Ramos (cell line): ENCODE data around the gene TMEM132D.

Experiments
- in situ Hi-C: fragments of 300-500 bp; cut with MboI; formaldehyde crosslinking; loops from one replicate; pipeline ENCODE4 v1.14.3; 2022; ENCODE audit warnings: low sequenced_read_pairs; ENCODE audit not compliant: unreplicated experiment

TMEM132D gene

DNA sequence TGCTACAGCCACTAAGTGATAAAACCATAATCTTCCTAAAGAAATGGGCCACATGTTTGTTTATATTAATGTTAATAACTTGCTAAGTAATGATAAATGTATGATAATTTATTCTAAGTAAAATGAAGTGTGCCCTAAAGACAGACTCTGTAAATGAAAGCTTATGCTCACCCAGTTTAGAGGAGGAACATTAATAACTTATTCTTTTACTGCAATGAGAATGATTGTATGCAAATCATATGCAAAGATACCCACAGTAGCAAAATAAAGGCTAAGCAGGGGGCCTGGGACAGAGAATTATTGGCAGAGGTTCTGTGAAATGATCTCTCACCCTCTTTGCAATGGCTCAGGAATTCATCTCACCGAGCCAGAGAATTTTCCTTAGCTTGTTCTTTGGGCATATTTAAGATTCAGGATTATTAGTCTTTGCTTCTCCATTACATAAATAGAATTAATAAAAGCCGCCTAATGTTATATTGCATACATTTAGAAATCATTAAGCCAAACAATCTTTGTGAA is 75.9 kb downstream of the TMEM132D start:
- in situ Hi-C loops = no loop called here

DNA sequence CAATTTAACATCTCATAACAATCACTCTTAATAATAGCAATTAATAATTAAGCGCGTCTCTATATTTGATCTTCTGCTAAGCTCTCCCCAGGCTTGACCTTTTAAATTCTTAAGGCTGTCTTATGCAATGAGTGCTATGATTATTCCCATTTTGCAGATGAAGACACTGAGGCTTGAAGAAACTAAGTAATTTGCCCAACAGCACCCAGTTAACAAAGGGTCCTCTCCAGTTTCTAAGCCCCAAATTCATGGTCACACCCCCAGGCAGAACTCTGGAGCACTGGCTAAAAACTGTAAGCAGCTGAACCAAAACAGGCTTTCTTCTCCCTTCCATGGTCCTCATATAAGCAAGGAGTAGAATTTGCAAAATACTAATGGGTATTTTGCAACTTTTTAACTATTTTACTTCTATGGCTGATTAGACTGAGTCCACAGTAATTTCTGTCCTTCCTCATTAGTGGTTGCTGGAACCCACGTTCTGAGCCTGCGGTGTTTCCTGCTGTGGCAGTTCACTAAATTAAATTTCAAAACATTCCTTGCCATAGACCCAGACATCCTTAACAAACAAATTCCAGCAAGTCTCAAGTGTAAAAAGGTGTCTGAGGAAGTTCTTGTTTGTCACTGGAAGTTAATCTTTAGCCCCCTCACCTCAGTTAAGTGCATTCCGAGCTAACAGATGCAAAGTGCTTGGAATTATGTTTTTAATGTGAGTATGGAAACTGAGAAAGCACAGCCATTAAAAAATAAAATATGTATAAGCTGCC is 76.5 kb downstream of the TMEM132D start:
- in situ Hi-C loops = no loop called here

DNA sequence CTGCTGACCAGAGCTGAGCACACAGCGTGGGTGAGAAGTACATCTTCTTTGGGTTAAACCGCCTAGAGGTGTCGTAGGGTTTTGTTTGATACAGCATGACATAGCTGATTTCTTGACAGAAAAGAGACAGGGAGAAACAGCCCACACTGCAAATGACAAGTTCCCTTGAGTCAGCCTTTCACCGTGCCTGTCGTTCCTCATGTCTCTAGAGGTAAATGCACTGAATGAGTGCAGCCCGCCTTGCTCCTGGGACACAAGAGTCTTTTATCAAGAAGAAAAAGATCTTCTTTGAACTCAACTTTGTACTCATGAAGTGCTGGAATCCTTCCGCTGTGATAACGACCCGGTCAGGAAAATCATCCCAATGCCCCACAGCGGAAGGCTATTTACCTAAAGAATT is 77.6 kb downstream of the TMEM132D start:
- in situ Hi-C loops = no loop called here

DNA sequence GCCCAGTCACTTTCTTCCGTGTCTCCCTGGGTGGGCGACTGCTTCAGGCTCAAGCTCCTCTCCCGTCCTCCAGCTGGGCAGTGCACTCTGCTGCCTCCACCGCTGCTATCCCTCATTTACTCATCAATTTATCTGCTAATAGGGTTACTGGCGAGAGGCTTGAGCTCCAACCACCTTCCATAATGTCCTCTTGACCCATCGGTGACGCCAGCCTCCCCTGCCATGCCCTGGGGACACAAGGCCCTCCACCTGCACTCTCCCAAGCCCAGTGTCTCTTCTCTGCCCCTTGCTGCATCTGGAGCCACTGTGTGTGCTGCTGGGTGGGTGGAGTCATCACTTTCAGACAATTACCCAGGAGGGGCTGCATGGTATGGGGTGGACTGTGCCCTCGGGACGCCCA is 78.5 kb downstream of the TMEM132D start:
- in situ Hi-C loops = no loop called here

DNA sequence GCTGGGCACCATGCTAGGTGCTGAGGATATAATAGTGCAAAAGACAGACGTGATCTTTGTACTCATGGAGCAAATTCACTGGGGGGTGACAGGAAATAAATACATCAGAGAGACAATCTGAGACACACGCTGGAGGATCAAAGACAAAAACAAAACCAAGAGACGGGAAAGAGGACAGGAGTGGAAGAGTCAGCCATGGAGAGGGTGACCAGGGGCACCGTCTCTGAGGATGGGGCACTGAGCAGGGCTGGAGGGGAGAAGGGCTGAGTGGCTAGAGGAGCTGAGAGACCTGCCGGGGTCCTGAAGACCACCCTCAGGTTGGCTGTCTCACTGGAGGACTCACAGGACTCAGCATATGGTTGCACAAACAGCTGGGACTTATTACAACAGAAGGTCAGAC is 81.9 kb downstream of the TMEM132D start:
- in situ Hi-C loops = no loop called here

DNA sequence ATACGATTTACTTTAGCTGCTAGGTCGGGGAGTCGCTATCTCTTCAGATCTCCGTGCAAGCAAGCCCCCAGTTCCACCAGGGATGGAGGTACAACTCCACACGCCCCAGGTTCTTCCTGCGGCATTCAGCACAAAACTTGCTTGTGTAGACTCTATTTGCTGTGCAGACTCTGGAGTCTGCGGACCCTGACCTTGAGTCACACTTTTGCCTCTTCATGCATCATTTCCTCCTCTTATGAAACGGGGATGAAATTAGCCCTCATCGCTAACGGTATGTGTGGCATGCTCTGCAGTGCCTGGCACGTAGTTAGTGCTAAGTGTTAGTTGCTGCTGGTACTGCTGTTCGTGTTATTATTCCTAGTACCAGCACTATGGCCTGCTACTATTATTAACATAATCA is 84.4 kb downstream of the TMEM132D start:
- in situ Hi-C loops = no loop called here

DNA sequence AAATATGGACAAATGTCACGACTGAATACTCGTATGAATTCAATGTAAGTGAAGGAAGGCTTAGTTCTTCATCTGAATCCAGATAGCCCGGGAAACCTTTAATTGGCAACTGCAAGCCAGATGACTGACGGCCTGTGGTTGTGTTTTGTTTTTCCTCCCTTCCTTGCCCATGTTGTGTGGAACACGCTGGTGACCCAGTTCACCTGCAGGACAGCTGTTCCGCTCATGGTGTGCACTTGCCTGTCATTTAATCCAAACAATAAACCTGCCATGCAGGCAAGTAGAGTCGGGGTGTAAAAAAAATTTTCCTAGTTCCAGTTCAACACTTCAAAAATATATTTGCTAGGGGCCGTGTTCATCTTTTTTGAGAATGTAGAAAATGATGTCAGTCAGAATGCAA is 88.0 kb downstream of the TMEM132D start:
- in situ Hi-C loops = no loop called here

DNA sequence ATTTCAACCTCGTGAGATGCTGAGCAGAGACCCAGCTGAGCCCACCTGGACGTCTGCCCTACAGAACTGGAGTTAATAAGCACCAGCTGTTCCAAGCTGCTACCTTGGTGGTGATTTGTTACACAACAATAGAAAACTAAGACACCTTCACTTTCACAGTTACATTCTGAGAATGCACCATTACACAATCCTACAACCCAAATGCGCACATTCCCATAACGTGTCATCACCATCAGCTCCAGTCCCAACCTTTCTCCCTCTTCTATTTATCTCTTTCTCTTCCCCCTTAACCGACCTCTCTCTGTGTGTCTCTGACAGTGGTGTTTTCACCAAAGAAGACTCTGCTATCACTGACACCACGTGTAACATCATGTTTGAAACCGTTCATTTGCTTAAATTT is 91.9 kb downstream of the TMEM132D start:
- in situ Hi-C loops = no loop called here

DNA sequence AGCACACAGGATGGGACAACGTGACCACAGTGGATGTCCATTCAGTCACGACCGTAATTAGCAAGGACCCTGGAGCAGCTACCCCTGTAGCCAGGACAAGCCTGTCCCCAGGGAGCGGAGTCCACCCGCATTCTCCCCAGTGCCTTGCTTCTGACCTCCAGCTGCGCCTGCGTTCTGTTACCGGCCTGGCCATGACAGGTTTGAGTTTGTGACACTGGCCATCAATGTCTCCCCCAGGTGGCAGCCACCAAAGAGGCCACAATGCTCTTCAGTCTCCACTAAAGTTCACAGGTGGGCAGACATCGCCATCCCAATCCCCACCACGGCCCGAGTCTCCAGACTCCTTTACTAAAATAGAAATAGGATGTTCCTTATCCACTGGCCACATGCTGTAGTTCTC is 96.7 kb downstream of the TMEM132D start:
- in situ Hi-C loops = no loop called here

DNA sequence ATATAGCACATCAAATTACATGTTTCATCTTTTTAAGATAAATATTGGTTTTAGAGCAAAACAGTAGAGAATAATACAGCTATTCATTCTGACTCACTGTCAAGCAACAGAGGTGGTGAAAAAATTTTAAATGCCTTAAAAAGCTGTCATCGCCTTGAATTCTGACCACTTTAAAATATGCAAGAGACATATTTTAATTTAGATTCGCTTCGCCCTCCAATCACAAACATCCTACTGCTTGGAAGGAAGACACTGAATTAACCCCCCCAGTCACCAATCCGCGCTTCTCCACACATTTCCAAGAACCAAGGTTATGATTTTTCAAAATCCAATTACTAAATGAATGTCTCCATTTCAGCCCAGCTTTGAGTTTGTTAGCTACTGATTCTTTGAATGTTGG is 112.4 kb downstream of the TMEM132D start:
- in situ Hi-C loops = no loop called here

DNA sequence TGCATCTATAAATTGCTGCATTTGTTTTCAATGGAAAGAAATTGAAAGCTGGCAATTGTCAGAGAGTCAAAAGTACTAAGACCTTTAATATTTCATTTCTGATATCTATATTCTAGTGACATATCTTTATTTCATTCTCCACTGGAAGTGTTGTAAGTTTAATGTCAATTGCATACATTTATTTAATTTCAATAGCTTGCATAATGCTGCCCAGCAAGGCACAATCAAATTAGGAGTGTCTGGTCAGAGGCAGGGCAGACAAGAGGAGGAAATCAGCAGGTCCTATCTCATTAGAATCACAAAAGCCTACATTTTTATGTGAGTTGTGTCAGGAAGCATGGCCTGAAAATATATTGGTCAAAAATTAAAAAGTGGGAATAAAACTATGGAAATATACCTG is 112.9 kb downstream of the TMEM132D start:
- in situ Hi-C loops = no loop called here

DNA sequence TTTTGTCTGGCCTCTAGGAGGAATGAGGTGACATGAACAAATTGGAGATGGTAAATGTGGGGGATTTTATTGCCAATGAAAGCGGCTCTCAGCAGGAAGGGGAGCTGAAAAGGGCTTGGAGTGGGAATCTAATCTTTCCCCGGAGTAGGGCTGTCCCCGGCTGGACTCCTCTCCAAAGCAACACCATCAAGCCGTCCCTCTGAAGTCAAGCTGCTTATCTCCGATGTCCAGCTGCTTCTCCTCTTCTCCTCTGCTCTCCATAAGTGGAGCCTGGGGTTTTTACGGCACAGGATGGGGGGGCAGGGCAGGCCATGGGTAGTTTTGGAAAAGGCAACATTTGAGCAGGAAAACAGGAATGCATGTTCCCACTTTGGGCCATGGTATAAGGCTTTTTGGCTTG is 113.5 kb downstream of the TMEM132D start:
- in situ Hi-C loops = no loop called here

DNA sequence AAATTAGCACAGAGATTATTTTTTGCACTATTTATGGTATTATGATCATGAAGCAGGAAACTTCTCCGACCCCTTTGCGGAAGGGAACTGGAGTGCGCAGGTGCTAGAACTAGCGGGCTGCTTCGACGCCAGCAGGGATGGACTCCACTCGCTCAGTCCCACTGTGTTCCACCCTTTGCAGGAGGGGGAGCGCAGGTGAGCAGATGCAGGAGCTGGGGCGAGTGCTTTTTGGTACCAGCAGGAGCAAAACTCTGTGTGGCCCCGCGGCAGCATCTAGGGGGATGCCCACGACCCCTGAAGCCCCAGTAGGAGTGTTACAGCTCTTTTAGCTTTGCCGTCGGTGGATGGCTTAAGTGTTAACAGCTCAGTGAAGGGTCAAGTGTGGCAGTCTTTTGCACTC is 113.9 kb downstream of the TMEM132D start:
- in situ Hi-C loops = no loop called here

DNA sequence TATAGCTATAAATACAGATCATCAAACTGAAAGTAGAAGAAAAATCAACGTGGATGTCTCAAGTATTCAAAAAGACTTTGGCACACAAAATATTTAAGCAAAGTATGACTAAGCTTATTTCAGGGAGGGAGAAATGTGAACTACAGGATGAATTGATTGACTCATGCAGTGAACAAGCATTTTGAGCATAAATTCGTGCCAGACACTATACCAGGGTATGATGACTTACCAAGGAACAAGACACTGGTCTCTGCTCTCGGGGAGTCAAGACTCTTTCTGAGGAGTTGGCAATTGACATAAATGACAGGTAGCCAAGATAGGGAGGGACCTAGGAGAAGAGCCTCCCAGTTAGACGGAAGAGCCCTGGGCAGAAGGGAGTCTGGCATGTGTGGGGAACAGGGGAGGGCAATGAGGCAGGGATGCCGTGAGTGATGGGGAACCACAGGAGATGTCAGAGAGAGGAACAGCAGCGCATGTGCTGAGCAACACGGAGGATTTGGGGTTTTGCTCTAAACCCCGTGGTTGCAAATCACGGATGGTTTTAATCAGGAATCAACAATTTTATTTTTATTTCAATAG is 115.2 kb downstream of the TMEM132D start:
- in situ Hi-C loops = no loop called here

DNA sequence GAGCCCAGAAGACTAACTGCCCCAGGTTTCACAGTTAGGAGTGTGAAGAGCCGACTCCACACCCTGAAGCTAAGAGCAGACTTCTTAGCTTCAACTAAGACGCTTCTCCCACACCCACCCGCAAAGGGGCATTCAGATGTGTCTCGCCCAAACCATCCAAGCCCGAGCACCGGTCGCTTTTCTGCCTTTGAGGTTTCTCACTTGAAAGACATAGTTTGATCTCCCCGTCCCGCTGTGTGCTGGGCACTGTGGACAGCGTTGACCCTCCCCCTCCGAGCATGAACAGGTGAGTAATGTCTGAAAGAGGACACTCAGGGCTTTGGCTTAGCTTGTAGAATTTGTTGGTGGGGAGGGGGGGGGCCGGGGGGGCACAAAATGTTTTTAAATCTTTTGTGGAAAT is 123.8 kb downstream of the TMEM132D start:
- in situ Hi-C loops = no loop called here

DNA sequence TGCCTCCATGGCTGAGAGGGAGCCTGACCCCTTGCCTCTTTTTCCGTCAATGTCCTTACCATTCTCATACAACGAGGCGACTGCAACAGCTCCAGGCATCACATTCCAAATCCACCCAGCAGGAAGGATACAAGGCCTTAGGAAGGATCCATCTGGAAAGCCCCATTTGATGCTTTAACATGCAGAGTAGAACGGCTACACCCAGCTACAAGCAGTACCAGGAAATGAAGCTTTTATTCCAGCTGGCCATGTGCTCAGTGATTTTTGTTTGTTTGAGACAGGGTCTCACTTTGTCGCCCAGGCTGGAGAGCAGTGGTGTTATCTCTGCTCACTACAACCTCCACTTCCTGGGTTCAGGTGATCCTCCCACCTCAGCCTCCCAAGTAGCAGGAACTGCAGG is 124.8 kb downstream of the TMEM132D start:
- in situ Hi-C loops = no loop called here

DNA sequence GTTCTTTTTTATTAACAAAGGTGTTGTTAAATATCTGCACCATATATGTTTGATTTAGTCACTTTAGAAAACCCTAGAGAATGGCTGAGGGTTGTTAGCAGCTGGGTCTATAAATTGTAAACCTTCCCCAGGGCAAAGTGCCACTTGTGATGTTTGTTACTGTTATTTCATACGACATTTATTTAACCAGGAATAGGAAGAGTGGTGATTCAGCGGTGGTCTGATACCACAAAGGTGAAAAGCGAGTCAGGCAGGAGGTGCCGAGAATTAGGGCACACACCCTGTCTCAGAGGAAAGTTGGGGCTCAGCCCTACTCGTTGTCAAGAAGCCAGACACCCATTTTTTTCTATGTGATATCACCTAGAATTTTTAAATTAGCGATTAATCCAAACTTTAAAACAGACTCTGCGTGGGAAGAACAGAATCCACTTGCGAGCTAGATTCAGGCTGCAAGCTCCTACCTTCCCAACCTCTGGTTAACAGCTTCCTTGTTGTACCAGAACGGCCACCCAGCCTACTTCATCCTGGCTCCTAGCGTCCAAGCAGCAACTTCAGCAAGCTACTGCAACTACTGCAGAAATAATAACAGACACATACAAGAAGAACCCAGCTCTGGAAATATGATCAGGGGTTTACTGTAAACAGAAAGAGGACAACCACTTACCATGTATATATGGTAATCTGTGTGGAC is 126.7 kb downstream of the TMEM132D start:
- in situ Hi-C loops = no loop called here

DNA sequence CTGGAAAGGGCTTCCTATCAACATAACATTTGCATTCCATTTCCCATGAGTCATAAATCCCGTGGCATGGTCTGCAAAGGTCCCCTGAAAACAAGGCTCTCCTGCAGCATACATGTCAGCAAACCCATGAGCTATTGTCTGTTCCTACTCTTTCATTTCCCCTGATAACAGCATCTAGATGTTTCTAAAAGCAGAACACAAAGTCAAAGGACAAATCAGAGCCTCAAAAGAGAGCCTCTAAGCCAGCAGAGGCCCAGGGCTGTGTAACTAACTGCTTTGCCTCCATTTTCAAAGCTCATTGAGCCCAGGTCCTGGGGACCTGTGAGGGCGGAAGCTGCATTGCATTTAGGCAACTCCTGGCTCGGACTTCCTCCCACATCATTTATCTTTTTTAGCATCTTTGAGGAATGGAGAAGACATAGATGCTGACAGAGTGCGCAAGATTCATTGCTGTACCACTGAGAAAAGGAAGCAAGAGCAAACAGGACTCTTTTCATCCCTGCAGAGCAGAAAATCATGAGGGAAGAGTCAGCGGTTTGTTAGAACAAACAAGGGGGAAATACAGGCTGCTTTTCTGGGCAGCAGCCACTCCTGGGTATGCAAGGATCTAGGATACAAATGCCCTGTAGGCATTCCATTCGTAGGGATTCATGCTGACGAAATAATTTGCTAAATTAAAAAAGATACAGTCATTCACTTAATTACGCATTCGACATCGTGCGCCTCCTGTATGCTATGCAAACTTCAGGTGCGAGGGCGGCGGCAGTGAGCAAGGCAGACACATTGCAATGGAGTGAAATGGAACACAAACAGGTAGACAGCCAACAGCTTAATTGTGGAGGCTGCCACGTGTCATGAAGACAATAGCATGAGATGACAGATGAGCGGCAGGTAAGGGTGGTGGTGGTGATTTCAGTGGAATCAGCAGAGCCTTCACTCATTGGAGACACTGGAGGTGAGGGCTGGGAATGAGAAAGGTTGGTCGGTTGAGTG is 131.0 kb downstream of the TMEM132D start:
- in situ Hi-C loops = no loop called here

DNA sequence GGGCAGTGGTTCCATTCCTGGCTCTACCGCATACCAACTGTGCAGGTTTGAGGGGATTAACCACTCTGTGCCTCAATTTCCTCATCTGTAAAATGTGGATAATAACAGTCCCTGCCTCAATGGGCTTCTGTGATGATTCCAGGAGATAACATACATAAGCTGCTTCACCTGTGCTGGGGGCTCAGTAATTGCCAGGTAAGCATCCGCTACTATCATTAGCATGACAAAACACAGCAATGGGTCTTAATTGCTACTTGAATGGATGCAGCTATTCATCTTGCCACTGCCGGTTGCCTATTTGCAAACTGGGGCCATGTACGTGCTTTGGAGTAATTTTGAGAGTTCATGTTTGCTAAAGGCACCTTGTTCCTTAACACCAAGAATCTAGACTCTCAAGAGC is 132.6 kb downstream of the TMEM132D start:
- in situ Hi-C loops = no loop called here

DNA sequence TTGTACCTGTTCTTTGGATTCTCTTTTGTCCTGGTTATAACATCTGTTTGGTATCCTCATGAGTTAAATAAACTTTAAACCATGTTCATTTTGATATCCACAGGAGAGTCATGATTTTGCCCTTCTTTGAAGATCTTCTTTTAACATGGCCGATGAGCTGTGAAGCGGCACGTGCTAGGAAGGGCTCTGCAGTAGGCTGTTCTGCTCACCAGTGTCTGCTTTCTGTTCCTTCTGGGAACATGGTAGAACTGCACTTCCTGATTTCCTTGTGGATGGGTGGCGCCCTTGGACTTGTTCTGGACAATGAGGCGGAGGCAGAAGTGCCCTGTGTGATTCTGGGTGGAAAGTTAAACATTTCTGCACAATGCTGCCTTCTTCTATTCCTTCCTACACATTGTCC is 138.1 kb downstream of the TMEM132D start:
- in situ Hi-C loops = no loop called here
